Mesenchymal stem cell (in vitro differentiated cells and primary cell): ENCODE results near the gene OR2T8.
A peak's percentile ranks its signal among the peaks of the same experiment; 100 is the strongest.
"Not testable (repeated sequence)": the region's sequence is repeated elsewhere in the genome, so short reads cannot be mapped to it uniquely, and the experiment has no call there.

Experiments used
- DNase-seq: peaks from one replicate; pipeline ENCODE4 v3.0.0-alpha.2; 2013
- H2AFZ ChIP-seq: one replicate; pipeline ENCODE4 v1.6.1; 2013; ENCODE audit warnings: low read depth, mild to moderate bottlenecking, control low read depth, inconsistent platforms, low read length, moderate library complexity
- H2AK5ac ChIP-seq: 2 replicates; pipeline ENCODE4 v1.6.1; 2013; ENCODE audit warnings: low read length, moderate library complexity, mild to moderate bottlenecking, inconsistent platforms; ENCODE audit not compliant: severe bottlenecking
- H2BK120ac ChIP-seq: one replicate; pipeline ENCODE4 v1.6.1; 2013; ENCODE audit warnings: low read depth, mild to moderate bottlenecking, inconsistent platforms, low read length, moderate library complexity
- H2BK12ac ChIP-seq, 2 experiments: one replicate each; pipeline ENCODE4 v1.6.1; 2013; ENCODE audit warnings: inconsistent platforms in 2 of 2, low read length in 2 of 2, mild to moderate bottlenecking in 2 of 2, moderate library complexity in 2 of 2, control low read depth in 1 of 2
- H2BK15ac ChIP-seq: one replicate; pipeline ENCODE4 v1.6.1; 2013; ENCODE audit warnings: mild to moderate bottlenecking, low read depth, inconsistent platforms; ENCODE audit not compliant: poor library complexity, severe bottlenecking
- H2BK5ac ChIP-seq: 2 replicates; pipeline ENCODE4 v1.6.1; 2013; ENCODE audit warnings: low read depth, mild to moderate bottlenecking, low read length, control low read depth, inconsistent platforms; ENCODE audit not compliant: poor library complexity, severe bottlenecking
- H3K14ac ChIP-seq, 2 experiments: one replicate each; pipeline ENCODE4 v1.6.1; 2013; ENCODE audit warnings: inconsistent platforms in 2 of 2, low read length in 2 of 2, control low read depth in 1 of 2, mild to moderate bottlenecking in 1 of 2, moderate library complexity in 1 of 2
- H3K18ac ChIP-seq, 2 experiments: one replicate each; pipeline ENCODE4 v1.6.1; 2013; ENCODE audit warnings: inconsistent platforms in 2 of 2, low read length in 2 of 2, control low read depth in 1 of 2, low read depth in 1 of 2, mild to moderate bottlenecking in 1 of 2
- H3K23ac ChIP-seq, 2 experiments: one replicate each; pipeline ENCODE4 v1.6.1; 2013; ENCODE audit warnings: inconsistent platforms in 2 of 2, low read length in 2 of 2, mild to moderate bottlenecking in 2 of 2, moderate library complexity in 2 of 2, control low read depth in 1 of 2
- H3K27ac ChIP-seq: 2 replicates; pipeline ENCODE4 v1.5.1; 2013; ENCODE audit warnings: mild to moderate bottlenecking, moderate library complexity, low read length, control low read depth, inconsistent platforms; ENCODE audit not compliant: poor library complexity, severe bottlenecking
- H3K27me3 ChIP-seq, 2 experiments: 2 replicates each; pipeline versions ENCODE4 v1.6.1 to v1.7.0; 2013; ENCODE audit warnings: low read length in 2 of 2, mild to moderate bottlenecking in 2 of 2, moderate library complexity in 2 of 2, control low read depth in 1 of 2, inconsistent platforms in 1 of 2; ENCODE audit not compliant: control insufficient read depth in 1 of 2, insufficient read depth in 1 of 2
- H3K36me3 ChIP-seq, 2 experiments: 2 replicates each; pipeline versions ENCODE4 v1.6.1 to v1.7.0; 2013; ENCODE audit warnings: low read length in 2 of 2, control low read depth in 1 of 2, inconsistent platforms in 1 of 2, low read depth in 1 of 2, mild to moderate bottlenecking in 1 of 2; ENCODE audit not compliant: insufficient read depth in 2 of 2, control insufficient read depth in 1 of 2
- H3K4ac ChIP-seq, 2 experiments: one replicate each; pipeline ENCODE4 v1.6.1; 2013; ENCODE audit warnings: inconsistent platforms in 2 of 2, low read length in 2 of 2, mild to moderate bottlenecking in 2 of 2, moderate library complexity in 2 of 2, control low read depth in 1 of 2, low read depth in 1 of 2
- H3K4me1 ChIP-seq: 2 replicates; pipeline ENCODE4 v1.6.1; 2013; ENCODE audit warnings: low read depth, low read length, control low read depth; ENCODE audit not compliant: control insufficient read depth, insufficient read depth
- H3K4me2 ChIP-seq: 2 replicates; pipeline ENCODE4 v1.6.1; 2013; ENCODE audit warnings: low read length, mild to moderate bottlenecking, inconsistent platforms; ENCODE audit not compliant: poor library complexity, severe bottlenecking
- H3K4me3 ChIP-seq, 2 experiments: 2 replicates each; pipeline versions ENCODE4 v1.5.1 to v1.7.0; 2013; ENCODE audit warnings: low read length in 2 of 2, mild to moderate bottlenecking in 2 of 2, control low read depth in 1 of 2, low read depth in 1 of 2; ENCODE audit not compliant: insufficient read depth in 1 of 2
- H3K79me1 ChIP-seq: replicated peaks from 2 replicates; pipeline ENCODE4 v1.6.1; 2013; ENCODE audit warnings: mild to moderate bottlenecking, control low read depth, low read length, inconsistent platforms; ENCODE audit not compliant: poor library complexity, severe bottlenecking
- H3K9ac ChIP-seq: 2 replicates; pipeline ENCODE4 v1.7.0; 2013; ENCODE audit warnings: mild to moderate bottlenecking, low read length, moderate library complexity
- H3K9me3 ChIP-seq: 2 replicates; pipeline ENCODE4 v1.7.0; 2013; ENCODE audit warnings: mild to moderate bottlenecking, low read length; ENCODE audit not compliant: control insufficient read depth
- H4K8ac ChIP-seq: one replicate; pipeline ENCODE4 v1.6.1; 2013; ENCODE audit warnings: inconsistent platforms, mild to moderate bottlenecking, low read length, moderate library complexity
- H4K91ac ChIP-seq: one replicate; pipeline ENCODE4 v1.6.1; 2013; ENCODE audit warnings: mild to moderate bottlenecking, low read length, inconsistent platforms
- WGBS: methylation state at CpG from one replicate; pipeline ENCODE4 v1.1.7; 2013; ENCODE audit warnings: mixed read lengths; 5-methylcytosine and 5-hydroxymethylcytosine counted together

The OR2T8 gene

DNA sequence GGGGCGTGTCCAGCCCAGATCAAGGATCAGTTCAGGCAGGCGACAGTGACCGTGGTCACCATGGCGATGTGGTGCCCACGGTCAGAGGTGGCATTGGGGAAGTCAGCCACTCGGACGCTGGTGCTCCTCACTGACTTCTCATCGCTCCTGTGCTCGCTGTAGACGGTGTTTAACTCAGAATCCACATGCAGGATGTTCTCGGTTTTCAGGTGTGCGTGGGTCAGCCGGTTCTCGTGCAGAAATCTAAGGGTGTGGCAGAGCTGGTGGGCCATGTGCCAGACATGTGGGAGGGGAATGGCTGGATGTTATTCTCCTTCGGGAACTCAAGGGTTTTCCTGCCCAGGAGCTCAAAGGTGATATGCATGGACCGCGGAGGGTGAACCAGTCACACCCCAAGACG lies 16.4 kb downstream of the OR2T8 start:
- Histone ChIP-seq H3K79me1 (no peaks in the 10 kb centered on the region), H2BK12ac (no peak overlapping the region), H3K4me2 (no peak overlapping the region), H3K4ac (no peak overlapping the region), H3K4me3 (no peak overlapping the region), H3K23ac (no peak overlapping the region), H3K9ac (no peak overlapping the region), H3K18ac (no peak overlapping the region), H2BK5ac (no peak overlapping the region), H3K9me3 (peaks cover 14% of the 10 kb centered on the region), H2AK5ac (no peak overlapping the region), H3K14ac (no peak overlapping the region), H3K27me3 (no peaks in the 10 kb centered on the region), H3K36me3 (no peaks in the 10 kb centered on the region), H4K91ac (no peak overlapping the region), H2BK120ac (no peak overlapping the region), H2BK15ac (no peak overlapping the region), H3K27ac (no peak overlapping the region), H3K4me1 (no peaks in the 10 kb centered on the region), H2AFZ (no peak overlapping the region), H4K8ac (no peak overlapping the region)
- DNase-seq, result no peak
- WGBS, result 85% methylated on average over 18 of the region's 18 CpGs

- not testable (repeated sequence) for H3K4ac ChIP-seq, H2BK120ac ChIP-seq, H2AFZ ChIP-seq, H3K18ac ChIP-seq, H3K36me3 ChIP-seq, H4K91ac ChIP-seq, H2BK5ac ChIP-seq, H3K9ac ChIP-seq, H3K23ac ChIP-seq, DNase-seq, H3K27ac ChIP-seq, H2BK12ac ChIP-seq, H3K79me1 ChIP-seq, H3K4me1 ChIP-seq, H2AK5ac ChIP-seq, H2BK15ac ChIP-seq, H3K27me3 ChIP-seq, H3K14ac ChIP-seq, H4K8ac ChIP-seq
- Histone ChIP-seq H3K9me3 (peaks cover 20% of the 10 kb centered on the region), H3K4me3 (peak overlapping the region; percentile 57 to 68), H3K4me2 (peak overlapping the region; percentile 76)
- WGBS, result 65% methylated on average over 42 of the region's 44 CpGs
These were observed 17.1 kb downstream of the OR2T8 start for GRCh38 chr1:247936965-247937734.

GRCh38 chr1:247942624-247943023 lies 22.6 kb downstream of the OR2T8 start:
- Histone ChIP-seq H4K8ac (no peak overlapping the region), H3K4me3 (no peak overlapping the region), H3K79me1 (no peaks in the 10 kb centered on the region), H3K18ac (no peak overlapping the region), H3K23ac (no peak overlapping the region), H3K9me3 (peaks cover 31% of the 10 kb centered on the region), H2AFZ (no peak overlapping the region), H2BK12ac (no peak overlapping the region), H2BK5ac (no peak overlapping the region), H2BK120ac (no peak overlapping the region), H3K27me3 (no peaks in the 10 kb centered on the region), H2BK15ac (no peak overlapping the region), H3K27ac (no peak overlapping the region), H3K4ac (no peak overlapping the region), H4K91ac (no peak overlapping the region), H3K4me1 (no peaks in the 10 kb centered on the region), H3K4me2 (no peak overlapping the region), H3K9ac (no peak overlapping the region), H3K14ac (no peak overlapping the region), H2AK5ac (no peak overlapping the region), H3K36me3 (no peaks in the 10 kb centered on the region)
- no peak for DNase-seq
- WGBS, result 93% methylated on average over 3 of the region's 6 CpGs

DNA sequence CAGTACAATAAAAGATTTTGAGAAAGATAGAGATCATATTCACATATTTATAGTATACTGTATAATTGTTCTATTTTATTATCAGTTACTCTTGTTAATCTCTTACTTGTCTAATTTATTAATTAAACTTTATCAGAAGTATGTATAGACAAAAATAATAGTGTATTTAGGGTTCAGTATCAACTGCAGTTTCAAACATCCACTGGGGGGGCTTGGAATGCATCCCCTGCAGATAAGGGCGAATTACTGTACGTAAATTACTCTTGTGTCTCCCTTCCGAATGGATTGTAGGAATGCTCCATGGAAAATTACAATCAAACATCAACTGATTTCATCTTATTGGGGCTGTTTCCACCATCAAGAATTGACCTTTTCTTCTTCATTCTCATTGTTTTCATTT lies 28.5 kb downstream of the OR2T8 start, which contains the start of gene OR2L8:
Gene OR2L8, plus strand, starts transcription at position 301 of the 400 bp plus-strand sequence. Its CDS starts 0 bp downstream, at position 301.
- Histone ChIP-seq H2BK120ac (no peak within 1 kb of the TSS), H3K4ac (no peak within 1 kb of the TSS), H4K91ac (no peak within 1 kb of the TSS), H3K27ac (no peak within 1 kb of the TSS), H3K27me3 (no peaks in the 10 kb centered on the region), H3K14ac (no peak within 1 kb of the TSS), H2AK5ac (no peak within 1 kb of the TSS), H2BK12ac (no peak within 1 kb of the TSS), H4K8ac (no peak within 1 kb of the TSS), H3K79me1 (no peaks in the 10 kb centered on the region), H3K4me3 (no peak within 1 kb of the TSS), H2AFZ (no peak within 1 kb of the TSS), H3K4me1 (no peaks in the 10 kb centered on the region), H3K36me3 (no peaks in the 10 kb centered on the region), H3K9ac (no peak within 1 kb of the TSS), H2BK15ac (no peak within 1 kb of the TSS), H2BK5ac (no peak within 1 kb of the TSS), H3K4me2 (no peak within 1 kb of the TSS), H3K23ac (no peak within 1 kb of the TSS), H3K18ac (no peak within 1 kb of the TSS), H3K9me3 (peaks cover 25% of the 10 kb centered on the region)
- no peak for DNase-seq
- WGBS, result 77% methylated on average over 3 of the region's 3 CpGs
